GM21619 (cell line): ENCODE results near the gene PPIB.

Experiments used
- ATAC-seq: cut with Tn5 transposase; IDR thresholded peaks from one replicate; pipeline ENCODE4 v1.9.1; 2021; ENCODE audit not compliant: unreplicated experiment

The PPIB gene

GRCh38 chr15:64158363-64159134 is 4.3 kb downstream of the PPIB start:
- no peak for ATAC-seq

- ATAC-seq, result no peak
Measured at GRCh38 chr15:64157599-64158125, 5.2 kb downstream of the PPIB start.

- no peak for ATAC-seq
Measured at GRCh38 chr15:64156652-64157331, 6.0 kb downstream of the PPIB start.

- no peak for ATAC-seq
Measured at GRCh38 chr15:64155802-64156651, 6.8 kb downstream of the PPIB start.

GRCh38 chr15:64153480-64154367 is 9.1 kb downstream of the PPIB start:
- peak; percentile 51 for ATAC-seq

GRCh38 chr15:64152507-64153387 is 10.1 kb downstream of the PPIB start:
- ATAC-seq, result peak; percentile 10

- ATAC-seq, result no peak
Measured at GRCh38 chr15:64151727-64152506, 10.9 kb downstream of the PPIB start, which contains the start of gene SNX22. SNX22 (plus strand) TSS chr15:64151731; CDS start chr15:64151776, 45 bp downstream.

- ATAC-seq, result no peak
Measured at GRCh38 chr15:64149893-64150578, 12.8 kb downstream of the PPIB start.

GRCh38 chr15:64149424-64149823 is 13.4 kb downstream of the PPIB start:
- no peak for ATAC-seq

- no peak for ATAC-seq
Measured at GRCh38 chr15:64148581-64148980, 14.2 kb downstream of the PPIB start.

- ATAC-seq, result no peak
Measured at GRCh38 chr15:64148168-64148567, 14.7 kb downstream of the PPIB start.

GRCh38 chr15:64146885-64147681 is 15.7 kb downstream of the PPIB start:
- ATAC-seq, result no peak

- no peak for ATAC-seq
Measured at GRCh38 chr15:64146520-64146884, 16.3 kb downstream of the PPIB start.

- ATAC-seq, result no peak
Measured at GRCh38 chr15:64146041-64146440, 16.8 kb downstream of the PPIB start.

- ATAC-seq, result peak; percentile 72
Measured at GRCh38 chr15:64144565-64145281, 18.1 kb downstream of the PPIB start.

- no peak for ATAC-seq
Measured at GRCh38 chr15:64144192-64144564, 18.6 kb downstream of the PPIB start.

GRCh38 chr15:64143276-64143675 is 19.5 kb downstream of the PPIB start:
- ATAC-seq, result no peak
